HAP-1 (cell line): ENCODE data around the gene GBGT1.

ENCODE experiments used
- DNase-seq, 2 experiments: peaks; one replicate each; pipeline ENCODE4 v3.0.0-alpha.2; 2016 to 2020; ENCODE audit warnings: low spot score in 2 of 2
- H3K27me3 ChIP-seq: fragments of 250-450 bp; sonication (Bioruptor Pico); 2 replicates; pipeline ENCODE4 v1.5.1; 2020; ENCODE audit warnings: low read depth, mild to moderate bottlenecking, moderate library complexity
- H3K36me3 ChIP-seq: fragments of 250-450 bp; sonication (Bioruptor Pico); replicated peaks from 2 replicates; pipeline ENCODE4 v1.5.1; 2020; ENCODE audit warnings: mild to moderate bottlenecking
- H3K4me1 ChIP-seq: fragments of 250-450 bp; sonication (Bioruptor Pico); 2 replicates; pipeline ENCODE4 v1.5.1; 2020; ENCODE audit warnings: mild to moderate bottlenecking
- H3K4me3 ChIP-seq: fragments of 250-450 bp; sonication (Bioruptor Pico); 2 replicates; pipeline ENCODE4 v1.5.1; 2020; ENCODE audit warnings: mild to moderate bottlenecking, moderate library complexity
- H3K9me3 ChIP-seq: fragments of 250-450 bp; sonication (Bioruptor Pico); 2 replicates; pipeline ENCODE4 v1.5.1; 2020; ENCODE audit warnings: mild to moderate bottlenecking, moderate library complexity
- in situ Hi-C: fragments of 300-500 bp; cut with MboI; formaldehyde crosslinking; loops from 3 replicates; pipeline ENCODE4 v1.14.3; 2020; ENCODE audit warnings: low sequenced_read_pairs, inconsistent platforms, mixed read lengths

Gene GBGT1

DNA sequence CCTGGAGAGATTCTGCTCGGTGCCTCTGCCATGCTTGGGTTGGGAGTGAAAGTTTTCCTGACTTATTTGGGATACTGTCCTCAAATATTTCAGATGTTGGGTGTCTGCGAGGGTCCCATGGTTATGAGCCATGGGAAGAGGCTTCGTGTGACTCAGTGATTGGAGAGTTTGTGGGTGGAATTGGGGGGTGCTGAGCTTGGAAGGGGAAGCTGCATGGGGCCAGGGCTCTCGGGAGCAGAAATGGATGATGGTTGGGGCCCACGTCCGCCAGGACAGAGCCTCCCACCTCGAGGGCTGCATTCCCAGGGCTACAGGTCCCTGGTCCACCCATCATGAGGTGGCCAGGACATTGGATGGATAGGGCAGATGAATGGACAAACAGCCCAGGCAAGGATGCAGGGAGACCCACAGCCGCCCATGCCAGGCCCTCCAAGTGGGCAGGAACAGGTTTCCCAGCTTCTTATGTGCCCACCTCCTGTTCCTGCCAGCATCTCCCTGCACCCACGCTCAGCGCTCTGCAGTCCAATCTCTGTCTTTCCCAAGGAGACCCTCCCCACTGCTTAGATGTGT lies 39.9 kb upstream of the GBGT1 start:
- no peak for DNase-seq
- H3K9me3 ChIP-seq: no peaks in the 10 kb centered on the region
- in situ Hi-C loops: no loop called here
- no peaks in the 10 kb centered on the region for H3K4me1 ChIP-seq
- no peak overlapping the region for H3K4me3 ChIP-seq
- H3K27me3 ChIP-seq: peaks cover 24% of the 10 kb centered on the region
- no peaks in the 10 kb centered on the region for H3K36me3 ChIP-seq

DNA sequence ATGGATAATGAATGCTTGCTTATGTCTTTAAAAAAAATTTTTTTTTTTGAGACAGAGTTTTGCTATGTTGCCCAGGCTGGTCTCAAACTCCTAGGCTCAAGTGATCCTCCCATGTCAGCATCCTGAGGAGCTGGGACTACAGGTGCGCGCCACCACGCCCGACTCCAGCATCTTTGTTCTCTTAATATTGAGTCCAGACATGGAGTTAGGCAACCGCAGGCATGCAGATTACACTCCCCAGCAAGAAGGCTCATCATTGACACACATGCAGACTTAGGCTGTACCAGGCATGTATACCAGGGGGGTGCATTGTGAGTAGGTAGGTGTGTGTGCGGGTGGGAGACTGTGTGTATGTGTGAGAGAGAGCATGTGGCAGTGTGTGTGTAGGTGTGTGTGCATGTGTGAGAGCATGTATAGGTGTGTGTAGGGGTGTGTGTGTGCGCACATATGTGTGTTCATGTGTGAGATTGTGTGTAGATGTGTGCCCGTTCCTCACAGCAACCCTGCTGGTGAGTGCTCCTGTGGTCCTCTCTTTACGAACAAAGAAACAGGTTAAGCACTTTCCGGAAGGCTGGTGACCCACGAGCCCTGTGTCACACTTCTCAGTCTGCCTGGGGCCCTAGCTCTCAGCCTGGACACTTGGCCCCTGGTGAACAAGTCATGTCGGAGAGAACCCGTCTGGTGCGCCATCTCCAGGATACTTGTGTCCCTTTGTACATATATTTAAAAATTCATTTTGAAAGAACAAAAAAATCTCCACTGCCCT lies 39.2 kb upstream of the GBGT1 start:
- in situ Hi-C loops: no loop called here
- peaks cover 24% of the 10 kb centered on the region for H3K27me3 ChIP-seq

DNA sequence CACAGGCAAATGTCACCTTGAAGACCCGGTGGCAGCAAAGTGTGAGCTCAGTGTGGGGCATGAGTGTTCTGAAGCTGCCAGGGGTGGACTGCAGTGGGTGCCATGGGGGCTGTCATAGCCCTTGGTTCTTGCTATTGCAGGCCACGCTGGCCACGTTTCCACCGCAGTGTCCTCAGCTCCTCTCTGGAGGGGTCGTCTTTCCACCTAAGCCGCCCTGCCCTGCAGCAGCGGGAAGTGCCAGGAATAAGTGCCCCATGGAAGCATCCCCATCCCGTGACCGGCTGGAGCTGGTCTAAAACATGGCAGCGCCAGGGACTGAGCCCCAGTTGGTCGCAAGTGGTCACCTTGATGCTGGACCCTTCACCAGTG lies 38.4 kb upstream of the GBGT1 start:
- in situ Hi-C loops: no loop called here
- Histone ChIP-seq H3K27me3 (peaks cover 19% of the 10 kb centered on the region), H3K36me3 (no peaks in the 10 kb centered on the region), H3K4me1 (no peaks in the 10 kb centered on the region), H3K9me3 (no peaks in the 10 kb centered on the region), H3K4me3 (no peak overlapping the region)
- no peak for DNase-seq

More for the DNA sequence above, 39.2 kb upstream of the GBGT1 start:
- H3K4me3 ChIP-seq: no peak overlapping the region
- no peak for DNase-seq
- no peaks in the 10 kb centered on the region for H3K9me3 ChIP-seq
- no peaks in the 10 kb centered on the region for H3K36me3 ChIP-seq
- H3K4me1 ChIP-seq: no peaks in the 10 kb centered on the region

DNA sequence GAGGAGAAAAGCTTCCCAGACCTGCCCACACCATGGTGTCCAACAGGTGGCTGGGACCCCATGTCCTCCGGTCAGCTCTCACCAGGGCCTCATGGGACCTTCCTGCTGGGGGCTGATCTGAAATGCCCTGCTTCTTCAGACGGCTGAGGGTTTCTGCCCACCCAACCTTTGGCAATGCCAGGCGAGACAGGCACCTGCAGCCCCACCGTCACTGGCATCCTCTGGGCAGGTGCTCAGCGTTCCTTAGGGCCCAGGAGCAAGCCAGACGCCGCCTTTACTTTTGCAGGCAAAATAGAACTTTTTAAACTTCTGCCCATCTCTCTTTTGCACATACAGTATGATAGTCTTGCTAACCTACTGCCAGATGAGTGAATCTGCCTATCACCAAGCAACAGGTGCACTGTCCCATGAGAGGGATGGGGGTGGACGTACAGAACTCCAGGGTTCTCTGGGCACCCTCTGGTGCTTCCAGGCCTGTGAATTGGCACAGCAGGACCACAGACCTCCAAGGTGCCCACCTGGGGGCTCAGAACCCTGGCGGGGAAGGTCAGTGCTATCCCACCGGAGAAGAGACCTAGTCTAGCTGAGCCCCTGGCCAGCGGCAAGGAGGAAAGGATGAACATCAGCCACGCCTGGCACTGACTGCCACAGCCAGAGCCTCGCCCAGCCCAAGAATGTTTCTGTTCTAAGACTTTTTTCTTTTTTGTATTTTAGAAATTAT lies 37.9 kb upstream of the GBGT1 start:
- DNase-seq: no peak
- Histone ChIP-seq H3K9me3 (no peaks in the 10 kb centered on the region), H3K4me3 (no peak overlapping the region), H3K4me1 (no peaks in the 10 kb centered on the region), H3K36me3 (no peaks in the 10 kb centered on the region), H3K27me3 (peaks cover 14% of the 10 kb centered on the region)
- in situ Hi-C loops: no loop called here

DNA sequence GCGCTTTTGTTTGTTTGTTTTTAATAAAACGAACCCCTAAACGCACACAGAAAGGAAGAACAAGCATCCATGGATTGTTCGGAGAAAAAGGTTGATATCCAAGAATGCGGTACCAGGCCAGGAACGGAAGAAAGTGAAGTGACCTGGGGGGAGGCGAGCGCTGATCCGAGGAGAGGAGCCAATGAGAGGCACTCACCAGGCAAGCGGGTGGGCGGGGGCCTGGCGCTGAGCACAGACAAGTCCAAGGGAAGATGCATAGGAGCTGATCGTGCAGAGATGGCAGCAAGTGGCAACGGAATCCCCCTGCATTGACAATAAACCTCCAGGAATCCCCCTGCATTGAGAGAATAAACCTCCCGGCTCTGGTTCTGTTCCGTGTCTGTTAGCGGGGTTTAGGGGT lies 36.9 kb upstream of the GBGT1 start:
- Histone ChIP-seq H3K27me3 (peaks cover 12% of the 10 kb centered on the region), H3K4me3 (no peak overlapping the region), H3K36me3 (no peaks in the 10 kb centered on the region), H3K4me1 (no peaks in the 10 kb centered on the region), H3K9me3 (no peaks in the 10 kb centered on the region)
- in situ Hi-C loops: no loop called here
- no peak for DNase-seq

DNA sequence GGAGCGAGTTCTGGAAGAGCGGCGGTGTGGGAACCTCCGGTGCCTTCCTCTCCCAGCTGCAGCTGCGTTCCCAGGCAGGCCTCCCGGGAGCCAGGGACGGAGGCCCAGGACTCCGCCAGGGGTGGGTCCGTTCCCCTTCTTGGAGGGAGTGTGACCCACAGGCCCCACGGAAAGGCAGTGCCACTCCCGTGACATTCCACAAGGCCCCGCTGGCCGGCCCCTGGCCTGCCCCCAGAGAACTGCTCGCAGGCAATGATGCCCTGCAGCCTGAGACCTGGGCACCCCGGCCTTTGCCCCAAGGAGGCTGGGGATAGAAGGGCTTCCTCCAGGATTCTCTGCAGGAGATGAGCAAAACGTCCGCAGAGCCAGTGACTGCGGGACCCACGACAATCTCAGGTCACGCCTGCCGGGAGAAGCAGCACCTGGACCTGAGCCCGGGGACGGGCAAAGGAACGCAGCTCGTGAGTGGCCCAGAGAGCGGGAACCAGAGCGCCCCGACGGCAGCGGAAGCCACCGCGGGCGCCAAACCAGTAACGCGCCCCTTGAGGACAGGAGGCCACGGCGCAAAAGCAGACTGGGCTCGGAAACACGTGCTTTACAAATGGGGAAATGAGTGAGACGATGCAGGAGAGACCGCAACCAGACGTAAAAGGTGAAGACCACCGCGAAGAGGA lies 36.1 kb upstream of the GBGT1 start:
- in situ Hi-C loops: no loop called here

DNA sequence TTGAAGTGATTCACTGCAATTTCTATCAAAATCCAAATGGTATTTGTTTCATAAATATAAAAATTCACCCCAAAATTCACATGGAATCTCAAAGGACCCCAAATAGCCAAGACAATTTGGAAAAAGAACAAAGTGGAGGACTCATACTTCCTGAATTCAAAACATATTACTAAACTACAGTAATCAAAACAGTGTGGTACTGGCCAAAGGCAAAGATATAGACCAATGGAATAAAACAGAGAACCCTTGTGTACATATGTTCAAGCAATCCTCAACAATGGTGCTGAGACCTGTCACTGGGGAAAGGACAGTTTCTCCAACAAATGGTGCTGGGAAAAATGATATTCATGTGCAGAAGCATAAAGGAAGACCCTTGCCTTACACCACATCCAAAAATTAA lies 31.3 kb upstream of the GBGT1 start:
- Histone ChIP-seq H3K27me3 (peaks cover 6% of the 10 kb centered on the region; the same call in 1 of the 2 replicates), H3K9me3 (no peaks in the 10 kb centered on the region), H3K36me3 (no peaks in the 10 kb centered on the region), H3K4me1 (no peaks in the 10 kb centered on the region), H3K4me3 (no peak overlapping the region)
- no peak for DNase-seq
- in situ Hi-C loops: no loop called here

More for the DNA sequence above, 36.1 kb upstream of the GBGT1 start:
- Histone ChIP-seq H3K4me1 (no peaks in the 10 kb centered on the region), H3K4me3 (no peak overlapping the region), H3K36me3 (no peaks in the 10 kb centered on the region), H3K27me3 (peaks cover 11% of the 10 kb centered on the region), H3K9me3 (no peaks in the 10 kb centered on the region)
- DNase-seq: no peak

DNA sequence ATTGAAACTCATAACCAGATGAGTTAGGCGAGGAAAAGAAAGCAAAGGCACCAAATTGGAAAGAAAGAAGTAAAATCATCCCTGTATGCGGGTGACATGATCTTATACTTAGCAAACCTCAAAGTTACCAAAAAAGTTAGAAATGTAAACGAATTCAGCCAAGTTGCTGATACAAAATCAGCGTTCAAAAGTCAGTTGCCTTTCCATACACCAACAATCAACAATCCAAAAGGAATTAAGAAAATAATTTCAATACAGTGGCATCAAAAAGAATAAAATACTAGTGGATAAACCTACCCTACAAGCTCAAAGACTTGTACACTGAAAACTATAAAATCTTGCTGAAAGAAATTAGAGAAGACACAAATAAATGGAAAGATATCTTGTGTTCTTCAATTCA lies 30.9 kb upstream of the GBGT1 start:
- DNase-seq: no peak
- H3K27me3 ChIP-seq: peaks cover 6% of the 10 kb centered on the region; the same call in 1 of the 2 replicates
- H3K9me3 ChIP-seq: no peaks in the 10 kb centered on the region
- in situ Hi-C loops: no loop called here
- no peaks in the 10 kb centered on the region for H3K36me3 ChIP-seq
- no peaks in the 10 kb centered on the region for H3K4me1 ChIP-seq
- H3K4me3 ChIP-seq: no peak overlapping the region

DNA sequence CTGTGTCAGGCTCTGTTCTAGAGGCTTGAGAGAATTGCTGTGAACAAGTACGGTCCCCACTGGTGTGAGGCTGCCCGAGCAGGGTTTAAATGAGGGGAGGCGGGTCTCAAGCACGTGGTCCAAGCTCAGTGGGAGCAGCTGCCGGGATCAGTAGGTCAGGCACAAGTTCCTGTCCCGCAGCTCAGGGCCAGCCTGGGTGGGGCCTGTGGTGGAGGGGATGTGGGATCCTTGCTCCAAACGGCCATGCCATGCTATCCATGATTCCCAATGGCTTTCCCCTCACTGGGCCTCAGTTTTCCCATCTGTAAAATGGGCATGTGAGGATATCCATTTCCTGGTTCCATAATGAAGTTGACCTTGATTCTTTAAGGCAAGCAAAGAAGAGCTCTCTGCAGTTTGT lies 28.3 kb upstream of the GBGT1 start:
- no peaks in the 10 kb centered on the region for H3K9me3 ChIP-seq

DNA sequence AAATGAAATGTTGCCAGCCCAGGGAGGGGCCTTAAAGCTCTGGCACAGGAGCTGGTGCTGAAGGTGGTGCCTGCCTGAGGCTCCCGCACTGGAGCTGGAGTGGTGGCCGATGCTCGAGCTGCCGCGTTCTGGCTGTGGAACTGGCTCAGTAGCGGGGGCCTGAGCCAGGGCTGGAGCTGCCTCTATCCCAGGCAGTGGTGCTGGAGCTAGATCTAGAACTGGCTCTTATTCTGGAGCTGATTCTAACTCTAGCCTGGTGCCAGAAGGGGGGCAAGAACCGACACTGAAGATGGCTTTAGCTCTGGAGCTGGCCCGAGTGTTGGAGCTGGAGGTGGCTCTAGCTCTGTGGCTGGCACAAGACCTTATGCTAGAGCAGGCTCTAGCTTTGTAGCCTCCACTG lies 26.1 kb upstream of the GBGT1 start:
- in situ Hi-C loops: loop anchor here (5.0 to 10.0 kb wide), 2 partner anchors 135 to 297 kb away; no protein-coding TSS in a partner anchor
- no peak for DNase-seq
- H3K27me3 ChIP-seq: peaks cover 8% of the 10 kb centered on the region

More for the DNA sequence above, 28.3 kb upstream of the GBGT1 start:
- Histone ChIP-seq H3K4me1 (no peaks in the 10 kb centered on the region), H3K36me3 (no peaks in the 10 kb centered on the region), H3K4me3 (no peak overlapping the region), H3K27me3 (peaks cover 8% of the 10 kb centered on the region)
- no peak for DNase-seq
- in situ Hi-C loops: no loop called here

DNA sequence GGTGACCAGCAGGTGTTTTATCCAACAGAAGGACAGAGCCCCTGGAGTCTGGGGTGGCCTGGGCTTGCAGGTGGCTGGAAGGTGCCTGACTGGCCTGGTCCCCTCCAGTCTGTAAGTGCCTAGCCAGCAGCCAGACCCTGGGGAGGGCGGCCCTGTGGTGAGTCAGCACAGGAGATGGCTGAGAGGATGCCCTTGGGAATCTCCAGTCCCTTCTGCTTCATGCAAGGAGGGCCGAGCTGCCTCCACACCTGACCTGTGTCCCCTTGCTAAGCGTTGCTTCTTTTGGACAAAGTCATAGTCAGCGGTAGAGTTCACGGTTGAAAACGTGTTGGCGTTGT lies 25.1 kb upstream of the GBGT1 start:
- DNase-seq: no peak
- no peak overlapping the region for H3K4me3 ChIP-seq
- no peaks in the 10 kb centered on the region for H3K36me3 ChIP-seq
- in situ Hi-C loops: loop anchor here (5.0 to 10.0 kb wide), 2 partner anchors 136 to 298 kb away; no protein-coding TSS in a partner anchor
- H3K27me3 ChIP-seq: peaks cover 10% of the 10 kb centered on the region
- no peaks in the 10 kb centered on the region for H3K4me1 ChIP-seq
- H3K9me3 ChIP-seq: no peaks in the 10 kb centered on the region

More for the DNA sequence above, 26.1 kb upstream of the GBGT1 start:
- Histone ChIP-seq H3K4me3 (no peak overlapping the region), H3K9me3 (no peaks in the 10 kb centered on the region), H3K36me3 (no peaks in the 10 kb centered on the region), H3K4me1 (no peaks in the 10 kb centered on the region)

DNA sequence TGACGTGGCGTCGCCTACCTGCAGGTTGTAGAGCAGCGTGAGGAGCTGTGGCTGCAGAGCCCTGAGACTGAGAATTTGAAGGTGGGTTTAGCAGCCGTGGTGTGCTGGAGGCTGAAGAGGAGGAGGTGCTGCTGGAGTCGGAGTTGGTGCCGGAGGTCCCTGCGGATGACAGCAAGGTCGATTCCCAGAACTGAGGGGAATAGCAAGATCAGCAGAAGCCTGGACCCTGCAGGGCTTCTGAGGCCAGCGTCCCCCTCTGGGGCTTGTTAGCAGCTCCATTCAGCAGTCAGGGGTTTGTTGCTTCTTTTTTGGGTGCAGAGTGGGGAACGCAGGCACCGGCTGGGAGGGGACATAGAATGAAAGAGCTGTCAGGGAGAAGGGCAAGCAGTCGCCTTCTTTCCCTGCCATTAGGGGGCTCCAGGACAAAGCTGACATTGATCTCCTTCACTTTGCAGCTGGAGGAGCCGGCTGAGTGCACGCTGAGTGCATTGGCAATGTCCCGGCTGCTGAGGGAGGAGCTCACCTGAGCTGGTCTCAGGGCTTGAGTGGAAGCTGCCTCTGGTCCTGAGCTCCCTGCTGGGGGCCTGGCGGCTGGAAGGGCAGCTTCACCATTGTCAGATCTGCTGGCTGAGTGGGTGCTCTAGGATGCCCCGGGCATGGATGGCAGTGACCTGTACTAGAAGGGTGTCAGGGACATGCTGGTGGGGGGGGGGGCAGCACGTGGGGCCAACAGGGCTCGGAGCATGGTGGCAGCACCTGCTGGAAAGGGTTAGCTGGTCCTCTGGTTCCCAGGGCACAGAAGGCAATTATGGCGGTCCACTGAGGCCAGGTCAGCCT lies 24.5 kb upstream of the GBGT1 start:
- in situ Hi-C loops: loop anchor here (5.0 to 10.0 kb wide), 2 partner anchors 137 to 299 kb away; no protein-coding TSS in a partner anchor

DNA sequence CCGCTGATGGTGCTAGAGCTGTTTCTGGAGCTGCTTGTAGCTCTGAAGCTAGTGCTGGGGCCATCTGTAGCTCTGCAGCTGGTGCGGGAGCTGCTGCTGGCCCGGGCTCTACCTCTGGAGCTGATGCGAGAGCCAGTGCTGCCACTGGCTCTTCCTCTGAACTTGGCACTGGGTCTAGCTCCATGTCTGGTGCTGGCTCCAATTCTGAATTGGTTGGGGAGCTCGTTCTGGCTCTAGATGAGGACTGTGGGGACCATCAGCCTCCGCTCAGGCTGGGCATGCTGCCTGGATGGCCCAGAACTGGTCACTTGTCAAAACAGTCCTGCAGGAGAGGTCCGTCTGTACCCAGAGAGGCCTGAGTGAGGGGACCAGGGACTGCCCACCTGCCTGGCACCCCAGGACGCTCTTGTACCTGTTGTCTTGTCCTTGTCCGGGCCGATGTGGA lies 23.9 kb upstream of the GBGT1 start:
- H3K4me1 ChIP-seq: no peaks in the 10 kb centered on the region
- H3K9me3 ChIP-seq: no peaks in the 10 kb centered on the region
- no peak overlapping the region for H3K4me3 ChIP-seq
- peaks cover 14% of the 10 kb centered on the region for H3K27me3 ChIP-seq
- no peak for DNase-seq
- in situ Hi-C loops: loop anchor here (5.0 to 10.0 kb wide), 2 partner anchors 137 to 300 kb away; no protein-coding TSS in a partner anchor
- H3K36me3 ChIP-seq: no peaks in the 10 kb centered on the region

More for the DNA sequence above, 24.5 kb upstream of the GBGT1 start:
- H3K4me3 ChIP-seq: no peak overlapping the region
- no peaks in the 10 kb centered on the region for H3K9me3 ChIP-seq
- no peaks in the 10 kb centered on the region for H3K4me1 ChIP-seq
- DNase-seq: peak; percentile 14 to 50
- H3K27me3 ChIP-seq: peaks cover 10% of the 10 kb centered on the region
- H3K36me3 ChIP-seq: no peaks in the 10 kb centered on the region
